ENCODE measurements around the gene S100A13. TPM values are rescaled to one million over a fixed set of nuclear protein-coding genes. Genes with fewer than 3 reads are reported as not detected.
A peak's percentile ranks its signal among the peaks of the same experiment; 100 is the strongest.

The S100A13 gene
- total RNA-seq, 1 donor from 2014 or later = 87.4 TPM

DNA sequence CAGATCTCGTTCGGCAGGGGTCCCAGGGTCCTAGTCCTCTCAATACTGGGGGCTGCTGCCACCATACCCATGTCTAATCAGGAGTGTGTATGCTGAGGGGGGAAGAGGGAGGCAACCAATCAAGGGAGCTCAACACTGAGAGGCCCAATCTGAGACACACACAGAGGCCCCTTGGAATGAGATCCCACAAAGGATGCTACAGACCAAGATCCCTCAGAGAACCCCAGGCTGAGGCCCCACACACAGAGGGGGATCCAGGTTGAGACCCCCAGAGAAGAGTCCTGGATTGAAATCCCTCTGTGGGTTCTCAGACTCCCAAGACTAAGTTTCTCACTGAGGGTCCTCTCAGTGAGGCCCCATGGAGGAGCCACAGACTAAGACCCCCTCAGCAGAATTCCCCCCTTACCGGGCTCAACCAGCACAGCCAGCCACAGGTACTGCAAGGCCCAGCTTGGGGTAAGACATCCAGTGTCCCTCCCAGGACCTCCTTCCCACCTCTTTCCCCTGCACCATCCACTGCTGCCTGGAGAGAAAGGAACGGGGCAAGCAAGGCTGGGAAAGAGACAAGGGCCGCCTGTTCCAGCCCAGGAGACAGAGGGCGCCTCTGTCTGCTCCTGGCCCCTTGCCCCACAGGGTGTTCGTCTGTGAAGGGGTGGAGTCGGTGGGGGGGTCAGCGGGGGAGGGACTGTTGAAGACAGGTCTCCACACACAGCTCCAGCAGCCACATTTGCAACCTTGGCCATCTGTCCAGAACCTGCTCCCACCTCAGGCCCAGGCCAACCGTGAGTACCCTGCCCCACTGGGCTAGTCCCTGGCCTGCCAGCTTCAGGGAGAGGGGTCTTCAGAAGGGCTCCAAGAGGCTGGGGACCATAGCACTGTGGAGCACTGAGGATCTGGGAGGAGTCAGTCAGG lies 666 bp upstream of the S100A13 start, which contains the start of gene S100A1:
Gene S100A1 (plus strand): TSS at position 720 of the 912 bp plus-strand sequence. CDS start 2,088 bp downstream, outside the sequence.
- H3K36me3 ChIP-seq = no peaks in the 10 kb centered on the region
- peaks cover 22% of the 10 kb centered on the region for H3K4me1 ChIP-seq
- H3K36me3 Mint-ChIP-seq = peaks cover 10% of the 10 kb centered on the region
- peak within 1 kb of the TSS; percentile 43 for H2AFZ ChIP-seq (replicated peaks)
- peak within 1 kb of the TSS; percentile 99 for H3K27ac Mint-ChIP-seq
- no peaks in the 10 kb centered on the region for H4K20me1 ChIP-seq (ENCODE audit: low read depth)
- peak within 1 kb of the TSS; percentile 91 for H3K4me3 Mint-ChIP-seq
- H3K27ac ChIP-seq = no peak within 1 kb of the TSS
- peak within 1 kb of the TSS; percentile 81 for H3K4me2 ChIP-seq
- H3K79me2 ChIP-seq (ENCODE audit: low read depth) = peaks cover 8% of the 10 kb centered on the region
- H3K9me3 Mint-ChIP-seq = no peaks in the 10 kb centered on the region
- H3K9ac ChIP-seq = no peak within 1 kb of the TSS
- TF ChIP-seq, protein P1, sequence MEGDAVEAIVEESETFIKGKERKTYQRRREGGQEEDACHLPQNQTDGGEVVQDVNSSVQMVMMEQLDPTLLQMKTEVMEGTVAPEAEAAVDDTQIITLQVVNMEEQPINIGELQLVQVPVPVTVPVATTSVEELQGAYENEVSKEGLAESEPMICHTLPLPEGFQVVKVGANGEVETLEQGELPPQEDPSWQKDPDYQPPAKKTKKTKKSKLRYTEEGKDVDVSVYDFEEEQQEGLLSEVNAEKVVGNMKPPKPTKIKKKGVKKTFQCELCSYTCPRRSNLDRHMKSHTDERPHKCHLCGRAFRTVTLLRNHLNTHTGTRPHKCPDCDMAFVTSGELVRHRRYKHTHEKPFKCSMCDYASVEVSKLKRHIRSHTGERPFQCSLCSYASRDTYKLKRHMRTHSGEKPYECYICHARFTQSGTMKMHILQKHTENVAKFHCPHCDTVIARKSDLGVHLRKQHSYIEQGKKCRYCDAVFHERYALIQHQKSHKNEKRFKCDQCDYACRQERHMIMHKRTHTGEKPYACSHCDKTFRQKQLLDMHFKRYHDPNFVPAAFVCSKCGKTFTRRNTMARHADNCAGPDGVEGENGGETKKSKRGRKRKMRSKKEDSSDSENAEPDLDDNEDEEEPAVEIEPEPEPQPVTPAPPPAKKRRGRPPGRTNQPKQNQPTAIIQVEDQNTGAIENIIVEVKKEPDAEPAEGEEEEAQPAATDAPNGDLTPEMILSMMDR (IDR thresholded peaks at IDR 0.05) = no peak
- TF ChIP-seq EZH2phosphoT487 (IDR thresholded peaks at IDR 0.05) (no peak), EZH2 (IDR thresholded peaks at IDR 0.05) (no peak)
- no peaks in the 10 kb centered on the region for H3K27me3 ChIP-seq
- peaks cover 43% of the 10 kb centered on the region for H3K4me1 Mint-ChIP-seq
- peaks cover 7% of the 10 kb centered on the region for H3K27me3 Mint-ChIP-seq (ENCODE audit: insufficient read depth, low read depth)
- no peaks in the 10 kb centered on the region for H3F3A ChIP-seq (ENCODE audit: low read depth)
- no peaks in the 10 kb centered on the region for H3K9me3 ChIP-seq (ENCODE audit: low read depth)
- no peak for DNase-seq (ENCODE audit: low spot score)
- peak within 1 kb of the TSS; percentile 50 for H3K4me3 ChIP-seq

DNA sequence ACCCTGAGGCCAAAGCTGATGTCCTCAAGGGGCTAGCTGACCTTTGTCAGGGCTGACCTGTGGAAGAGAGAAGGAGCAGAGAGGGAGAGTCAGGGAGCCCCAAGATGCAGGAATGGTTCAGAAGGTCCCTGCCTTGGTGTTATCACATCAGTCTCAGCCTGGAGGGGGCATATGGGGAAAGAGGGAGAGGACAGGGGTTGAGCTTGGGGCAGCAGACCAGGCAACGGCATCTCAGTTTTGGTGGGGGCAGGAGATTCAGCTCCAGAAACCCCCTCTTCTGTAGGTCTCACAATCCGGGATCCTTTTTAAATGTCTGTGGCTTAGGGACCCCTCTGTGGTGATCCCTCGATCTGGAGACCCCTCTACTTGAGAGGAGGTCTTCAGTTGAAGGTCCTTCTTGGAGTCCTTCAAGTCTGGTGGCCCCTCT lies 815 bp downstream of the S100A13 start:
- H3K4me1 ChIP-seq = peaks cover 22% of the 10 kb centered on the region
- Mint-ChIP-seq H3K4me3 (peak overlapping the region; percentile 91), H3K9me3 (no peaks in the 10 kb centered on the region), H3K27ac (peak overlapping the region; percentile 99), H3K27me3 (ENCODE audit: insufficient read depth, low read depth) (peaks cover 7% of the 10 kb centered on the region), H3K4me1 (peaks cover 44% of the 10 kb centered on the region), H3K36me3 (peaks cover 17% of the 10 kb centered on the region)
- no peak overlapping the region for H3K9ac ChIP-seq
- peaks cover 8% of the 10 kb centered on the region for H3K79me2 ChIP-seq (ENCODE audit: low read depth)
- no peak for DNase-seq (ENCODE audit: low spot score)
- H2AFZ ChIP-seq (replicated peaks) = no peak overlapping the region
- H3K36me3 ChIP-seq = no peaks in the 10 kb centered on the region
- no peaks in the 10 kb centered on the region for H4K20me1 ChIP-seq (ENCODE audit: low read depth)
- peak overlapping the region; percentile 50 for H3K4me3 ChIP-seq
- H3K4me2 ChIP-seq = peak overlapping the region; percentile 81
- H3K9me3 ChIP-seq (ENCODE audit: low read depth) = no peaks in the 10 kb centered on the region
- no peaks in the 10 kb centered on the region for H3K27me3 ChIP-seq
- no peaks in the 10 kb centered on the region for H3F3A ChIP-seq (ENCODE audit: low read depth)
- no peak overlapping the region for H3K27ac ChIP-seq
- TF ChIP-seq EZH2phosphoT487 (IDR thresholded peaks at IDR 0.05) (no peak), EZH2 (IDR thresholded peaks at IDR 0.05) (no peak)
- TF ChIP-seq, protein P1 (IDR thresholded peaks at IDR 0.05) = no peak

DNA sequence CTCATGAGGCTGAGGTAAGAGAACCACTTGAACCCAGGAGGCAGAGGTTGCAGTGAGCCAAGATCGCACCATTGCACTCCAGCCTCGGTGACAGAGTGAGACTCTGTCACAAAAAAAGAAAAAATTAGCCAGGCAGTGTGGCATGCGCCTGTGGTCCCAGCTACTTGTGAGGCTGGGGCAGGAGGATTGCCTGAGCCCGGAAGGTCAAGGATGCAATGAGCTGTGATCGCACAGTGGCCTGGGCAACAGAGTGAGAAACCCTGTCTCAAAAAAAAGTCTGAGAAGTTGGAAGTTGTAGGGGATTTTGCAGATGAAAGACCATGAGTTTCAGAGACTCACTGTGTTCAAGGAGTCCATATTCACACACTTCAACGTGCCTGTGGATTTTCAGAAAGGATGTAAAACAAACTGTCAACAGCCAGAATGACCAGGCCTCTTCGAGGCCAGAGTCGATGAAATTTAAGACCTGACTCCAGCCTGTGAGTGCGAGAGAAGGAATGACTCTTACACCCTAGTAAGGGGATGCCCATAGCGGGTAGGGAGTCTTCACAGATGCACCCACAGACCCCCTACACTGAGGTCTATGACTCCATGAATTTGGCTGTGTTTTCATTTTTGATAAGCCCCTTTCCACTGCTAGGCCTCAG lies 2.2 kb downstream of the S100A13 start:
- DNase-seq (ENCODE audit: low spot score) = no peak
- H3K9me3 ChIP-seq (ENCODE audit: low read depth) = no peaks in the 10 kb centered on the region
- no peaks in the 10 kb centered on the region for H3K36me3 ChIP-seq
- no peaks in the 10 kb centered on the region for H4K20me1 ChIP-seq (ENCODE audit: low read depth)
- Mint-ChIP-seq H3K4me3 (peak overlapping the region; percentile 35), H3K27me3 (ENCODE audit: insufficient read depth, low read depth) (peaks cover 7% of the 10 kb centered on the region), H3K27ac (no peak overlapping the region), H3K36me3 (peaks cover 21% of the 10 kb centered on the region), H3K4me1 (peaks cover 44% of the 10 kb centered on the region), H3K9me3 (peaks cover 3% of the 10 kb centered on the region)
- H3K4me1 ChIP-seq = peaks cover 22% of the 10 kb centered on the region
- TF ChIP-seq EZH2 (IDR thresholded peaks at IDR 0.05) (no peak), EZH2phosphoT487 (IDR thresholded peaks at IDR 0.05) (no peak)
- TF ChIP-seq, protein P1 (IDR thresholded peaks at IDR 0.05) = no peak
- H2AFZ ChIP-seq (replicated peaks) = no peak overlapping the region
- H3K79me2 ChIP-seq (ENCODE audit: low read depth) = peaks cover 8% of the 10 kb centered on the region
- no peak overlapping the region for H3K9ac ChIP-seq
- H3K27ac ChIP-seq = no peak overlapping the region
- H3F3A ChIP-seq (ENCODE audit: low read depth) = no peaks in the 10 kb centered on the region
- H3K4me2 ChIP-seq = no peak overlapping the region
- no peak overlapping the region for H3K4me3 ChIP-seq
- no peaks in the 10 kb centered on the region for H3K27me3 ChIP-seq
